Transverse colon (tissue), 4 donors: ENCODE results near the gene MAPKAP1. TPM values are rescaled to one million over a fixed set of nuclear protein-coding genes. Genes with fewer than 3 reads are reported as not detected.
A peak's percentile ranks its signal among the peaks of the same experiment; 100 is the strongest.

Source experiments
- DNase-seq: peaks from one replicate; pipeline ENCODE4 v3.0.0-alpha.2; 2019
- H3K27ac ChIP-seq, 4 donors: fragments of 200-600 bp; sonication (generic); 2 replicates each; pipeline ENCODE4 v1.5.1; 2016 to 2018; ENCODE audit warnings: inconsistent platforms in 4 of 4
- H3K27me3 ChIP-seq: fragments of 200-600 bp; sonication (generic); 2 replicates; pipeline ENCODE4 v1.5.1; 2017; ENCODE audit warnings: inconsistent platforms
- H3K36me3 ChIP-seq, 4 donors: fragments of 200-600 bp; sonication (generic); 2 replicates each; pipeline ENCODE4 v1.5.1; 2017 to 2019; ENCODE audit warnings: inconsistent platforms in 4 of 4
- H3K4me1 ChIP-seq, 4 donors: fragments of 200-600 bp; sonication (generic); 2 replicates each; pipeline ENCODE4 v1.5.1; 2017 to 2020; ENCODE audit warnings: inconsistent platforms in 4 of 4
- H3K4me3 ChIP-seq, 4 donors: fragments of 200-600 bp; sonication (generic); 1 replicate in 1 of 4; 2 replicates in 3 of 4; pipeline versions ENCODE4 v1.5.1 to v1.6.1; 2017 to 2019; ENCODE audit warnings: inconsistent platforms in 4 of 4
- H3K9me3 ChIP-seq, 2 donors: fragments of 200-600 bp; sonication (generic); 2 replicates each; pipeline ENCODE4 v1.5.1; 2017 to 2019; ENCODE audit warnings: inconsistent platforms in 2 of 2
- EP300 ChIP-seq: sonication (generic); formaldehyde crosslinking; IDR thresholded peaks from one replicate; pipeline ENCODE4 v1.6.1; 2017; ENCODE audit warnings: antibody characterized with exemption, low read depth
- POLR2A ChIP-seq: fragments of 450-650 bp; IDR thresholded peaks from one replicate; pipeline ENCODE4 v1.6.1; 2016; ENCODE audit warnings: antibody characterized with exemption, mild to moderate bottlenecking, moderate library complexity
- POLR2AphosphoS5 ChIP-seq, 3 donors: sonication (generic); formaldehyde crosslinking; IDR thresholded peaks; one replicate each; pipeline ENCODE4 v1.6.1; 2016; ENCODE audit warnings: antibody characterized with exemption in 3 of 3
- WGBS, 2 donors: methylation state at CpG; one replicate each; pipeline ENCODE4 v1.1.5; 2018; ENCODE audit warnings: low coverage in 1 of 2; 5-methylcytosine and 5-hydroxymethylcytosine counted together
- in situ Hi-C, 4 donors: fragments of 200-750 bp; cut with MboI; loops; one replicate each; pipeline versions ENCODE4 v1.15.0 to v1.15.1; 2017; ENCODE audit warnings: low sequenced_read_pairs in 3 of 4, low pct_ligation_motif_present in 1 of 4, low pct_unique_long_range_greater_than_20kb in 1 of 4
- intact Hi-C: fragments of 100-400 bp; cut with DNase I; formaldehyde crosslinking; loops from one replicate; pipeline ENCODE4 v1.15.1; 2023; ENCODE audit warnings: low total_unique reads
- total RNA-seq, 4 donors: library from RNA; depleted of rRNA; stranded (reverse); fragments of >200 nt; gene quantifications; one replicate each; pipeline ENCODE4 v1.1.0, GENCODE V29; 2016
- TF ChIP-seq, protein P1 (sequence below), 5 experiments: fragments of 200-600 bp in 3 of 5; fragments of 450-650 bp in 2 of 5; sonication (generic) in 3 of 5; IDR thresholded peaks; 1 replicate in 2 of 5; 2 replicates in 3 of 5; pipeline ENCODE4 v1.5.1; 2016 to 2017; ENCODE audit warnings: antibody characterized with exemption in 5 of 5, inconsistent platforms in 3 of 5, mild to moderate bottlenecking in 2 of 5, moderate library complexity in 1 of 5

Gene MAPKAP1
- total RNA-seq, 4 donors from 2014 or later = 59.8 to 83.4 (median 71.2) TPM

DNA sequence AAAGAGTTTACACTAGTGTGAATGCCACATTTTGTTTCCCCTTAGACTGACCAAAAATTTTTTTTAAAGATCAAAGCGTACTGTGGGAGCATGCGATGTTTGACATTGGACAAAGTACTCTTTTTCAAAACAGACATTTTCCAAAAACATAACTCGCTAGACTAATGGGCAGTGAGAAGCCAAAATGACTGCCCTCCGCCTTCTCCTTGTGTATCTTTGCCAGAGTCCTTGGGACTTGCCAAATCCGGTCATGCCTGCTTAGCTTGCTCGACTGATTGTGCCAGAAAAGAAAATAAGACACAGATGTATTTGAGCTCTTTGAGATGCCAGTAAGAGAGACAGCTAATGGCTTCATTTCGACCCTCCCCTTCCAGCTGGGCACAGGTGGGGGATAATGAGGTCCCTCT lies 157.5 kb downstream of the MAPKAP1 start:
- peak; percentile 19 for DNase-seq
- TF ChIP-seq, protein P1, sequence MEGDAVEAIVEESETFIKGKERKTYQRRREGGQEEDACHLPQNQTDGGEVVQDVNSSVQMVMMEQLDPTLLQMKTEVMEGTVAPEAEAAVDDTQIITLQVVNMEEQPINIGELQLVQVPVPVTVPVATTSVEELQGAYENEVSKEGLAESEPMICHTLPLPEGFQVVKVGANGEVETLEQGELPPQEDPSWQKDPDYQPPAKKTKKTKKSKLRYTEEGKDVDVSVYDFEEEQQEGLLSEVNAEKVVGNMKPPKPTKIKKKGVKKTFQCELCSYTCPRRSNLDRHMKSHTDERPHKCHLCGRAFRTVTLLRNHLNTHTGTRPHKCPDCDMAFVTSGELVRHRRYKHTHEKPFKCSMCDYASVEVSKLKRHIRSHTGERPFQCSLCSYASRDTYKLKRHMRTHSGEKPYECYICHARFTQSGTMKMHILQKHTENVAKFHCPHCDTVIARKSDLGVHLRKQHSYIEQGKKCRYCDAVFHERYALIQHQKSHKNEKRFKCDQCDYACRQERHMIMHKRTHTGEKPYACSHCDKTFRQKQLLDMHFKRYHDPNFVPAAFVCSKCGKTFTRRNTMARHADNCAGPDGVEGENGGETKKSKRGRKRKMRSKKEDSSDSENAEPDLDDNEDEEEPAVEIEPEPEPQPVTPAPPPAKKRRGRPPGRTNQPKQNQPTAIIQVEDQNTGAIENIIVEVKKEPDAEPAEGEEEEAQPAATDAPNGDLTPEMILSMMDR (IDR thresholded peaks at IDR 0.05) = no peak
- TF ChIP-seq EP300 = no peak
- no peak for TF ChIP-seq POLR2A
- TF ChIP-seq POLR2AphosphoS5 (IDR thresholded peaks at IDR 0.05) = peak in 1 of 3 donors; percentile 23
- WGBS, 2 donors = 65 to 72% methylated on average over 7 of the region's 7 CpGs
- in situ Hi-C loops (no loop called here), intact Hi-C loops (no loop called here)
- no peaks in the 10 kb centered on the region for H3K9me3 ChIP-seq
- H3K36me3 ChIP-seq = no peaks in the 10 kb centered on the region
- H3K4me1 ChIP-seq = peaks cover 13 to 53% (median 27%) of the 10 kb centered on the region in 4 donors
- H3K27ac ChIP-seq = peak overlapping the region; percentile 16 to 65 (median 58)
- no peak overlapping the region for H3K4me3 ChIP-seq
- H3K27me3 ChIP-seq = no peaks in the 10 kb centered on the region

DNA sequence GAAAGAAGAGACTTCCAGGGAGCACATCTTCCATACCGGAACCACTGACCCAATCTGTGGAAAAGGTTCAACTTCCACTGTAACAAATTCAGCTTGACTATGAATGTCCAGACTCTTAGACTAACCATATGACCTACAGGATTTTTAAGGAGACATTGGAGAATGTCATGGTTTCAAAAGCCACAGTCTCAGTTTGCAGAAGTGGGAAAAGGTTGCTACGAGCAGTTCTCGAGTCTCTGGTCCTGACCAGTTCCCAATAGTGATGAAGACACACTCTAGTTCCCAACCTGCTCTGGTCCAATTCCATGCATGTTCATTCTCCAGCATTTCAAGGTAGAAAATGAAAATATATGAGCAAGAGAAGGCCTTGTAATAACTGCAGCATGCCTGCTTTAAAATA lies 158.0 kb downstream of the MAPKAP1 start:
- no peak for TF ChIP-seq EP300
- no peak for TF ChIP-seq POLR2A
- TF ChIP-seq, protein P1 (IDR thresholded peaks at IDR 0.05) = no peak
- TF ChIP-seq POLR2AphosphoS5 (IDR thresholded peaks at IDR 0.05) = no peak
- Histone ChIP-seq H3K36me3 (no peaks in the 10 kb centered on the region), H3K4me3 (no peak overlapping the region), H3K27me3 (no peaks in the 10 kb centered on the region), H3K27ac (peak overlapping the region; percentile 16 to 65 (median 58)), H3K4me1 (peaks cover 13 to 53% (median 27%) of the 10 kb centered on the region in 4 donors), H3K9me3 (no peaks in the 10 kb centered on the region)
- in situ Hi-C loops = no loop called here
- no peak for DNase-seq
- intact Hi-C loops = no loop called here
- 60 to 86% methylated on average over 2 to 3 of the region's 3 CpGs for WGBS, 2 donors

DNA sequence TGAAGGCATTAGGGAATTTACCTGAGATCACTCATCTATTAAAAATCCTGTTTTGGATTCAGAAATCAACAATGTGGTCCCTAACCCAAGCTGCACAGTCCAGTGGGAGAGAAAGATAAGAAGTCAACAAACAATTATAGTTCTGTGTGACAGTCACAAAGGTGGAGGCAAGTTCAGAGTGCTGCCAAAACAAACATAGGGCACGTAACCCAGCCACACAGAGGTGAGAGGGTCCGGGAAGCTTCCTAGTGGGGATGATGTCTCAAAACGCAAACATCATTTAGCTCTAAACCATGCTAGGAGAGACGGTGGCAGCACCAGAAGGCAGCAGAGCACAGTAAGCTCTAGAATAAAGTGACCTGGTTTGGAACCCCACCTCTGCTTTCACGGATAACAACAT lies 158.9 kb downstream of the MAPKAP1 start:
- H3K9me3 ChIP-seq = no peaks in the 10 kb centered on the region
- TF ChIP-seq POLR2AphosphoS5 (IDR thresholded peaks at IDR 0.05) (no peak), EP300 (no peak), POLR2A (no peak)

DNA sequence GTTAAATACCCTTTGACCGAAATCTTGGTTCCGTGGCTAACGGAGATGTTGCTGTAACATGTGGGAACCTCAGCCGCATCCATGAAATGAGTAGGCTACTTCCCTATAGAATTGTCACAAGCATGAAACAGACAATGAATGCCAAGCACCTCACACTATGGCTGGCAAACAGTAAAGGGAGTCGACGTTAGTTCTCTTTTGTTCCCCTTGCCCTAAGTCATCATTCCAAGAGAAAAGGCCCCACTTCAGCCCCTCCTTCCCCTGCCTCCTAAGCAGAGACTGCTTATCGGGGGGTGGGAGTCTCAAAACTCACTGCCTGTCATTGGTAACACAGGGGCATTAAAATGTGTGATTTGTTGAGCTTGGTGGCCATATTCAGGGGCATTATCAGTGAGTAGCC lies 159.6 kb downstream of the MAPKAP1 start:
- TF ChIP-seq POLR2A (no peak), POLR2AphosphoS5 (IDR thresholded peaks at IDR 0.05) (no peak), EP300 (no peak)
- TF ChIP-seq, protein P1 (IDR thresholded peaks at IDR 0.05) = no peak
- Histone ChIP-seq H3K4me3 (no peak overlapping the region), H3K9me3 (no peaks in the 10 kb centered on the region), H3K27ac (no peak overlapping the region), H3K36me3 (no peaks in the 10 kb centered on the region), H3K4me1 (peaks cover 13 to 53% (median 27%) of the 10 kb centered on the region in 4 donors), H3K27me3 (no peaks in the 10 kb centered on the region)
- 94% methylated on average over 7 of the region's 7 CpGs for WGBS, 2 donors
- intact Hi-C loops (no loop called here), in situ Hi-C loops (no loop called here)
- no peak for DNase-seq

More for the DNA sequence above, 158.9 kb downstream of the MAPKAP1 start:
- H3K27me3 ChIP-seq = no peaks in the 10 kb centered on the region
- H3K27ac ChIP-seq = peak overlapping the region in 1 of 4 donors; percentile 60
- intact Hi-C loops (no loop called here), in situ Hi-C loops (no loop called here)
- peaks cover 13 to 53% (median 27%) of the 10 kb centered on the region in 4 donors for H3K4me1 ChIP-seq
- no peak for DNase-seq
- no peaks in the 10 kb centered on the region for H3K36me3 ChIP-seq
- no peak overlapping the region for H3K4me3 ChIP-seq
- WGBS, 2 donors = 48 to 67% methylated on average over 4 to 5 of the region's 5 CpGs

DNA sequence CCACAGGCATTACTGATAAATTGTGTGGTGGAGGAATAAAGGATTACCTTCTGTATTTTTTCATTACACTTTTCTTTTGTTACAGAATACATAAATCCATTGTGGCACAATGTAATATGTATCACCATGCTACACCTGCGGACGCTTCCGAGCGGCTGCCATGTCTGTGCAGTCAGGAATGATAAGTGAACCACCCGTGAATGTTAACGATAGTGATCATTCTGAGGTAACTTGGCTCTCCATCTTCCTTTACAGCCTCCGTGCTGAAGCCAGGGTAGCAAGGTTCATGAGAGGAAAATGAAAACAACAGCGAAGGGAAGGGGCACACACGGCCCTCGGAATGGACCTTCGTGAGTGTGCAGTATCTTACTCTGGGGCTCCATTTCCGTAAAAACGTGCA lies 161.2 kb downstream of the MAPKAP1 start:
- in situ Hi-C loops = no loop called here
- 93 to 95% methylated on average over 7 to 13 of the region's 13 CpGs for WGBS, 2 donors
- H3K27ac ChIP-seq = peak overlapping the region in 3 of 4 donors; percentile 64 to 76 (median 68)

More for the DNA sequence above, 161.2 kb downstream of the MAPKAP1 start:
- Histone ChIP-seq H3K4me1 (peaks cover 7 to 40% (median 19%) of the 10 kb centered on the region in 4 donors), H3K4me3 (no peak overlapping the region), H3K27me3 (no peaks in the 10 kb centered on the region), H3K9me3 (no peaks in the 10 kb centered on the region), H3K36me3 (no peaks in the 10 kb centered on the region)
- intact Hi-C loops = no loop called here
- DNase-seq = no peak
- TF ChIP-seq, protein P1 (IDR thresholded peaks at IDR 0.05) = no peak
- no peak for TF ChIP-seq POLR2AphosphoS5 (IDR thresholded peaks at IDR 0.05)
